Ovary (tissue), 9 donors: ENCODE results near the gene S100PBP. TPM values are rescaled to one million over a fixed set of nuclear protein-coding genes. Genes with fewer than 3 reads are reported as not detected.

ENCODE experiments used
- DNase-seq, 5 donors: peaks; one replicate each; pipeline ENCODE4 v3.0.0-alpha.2; 2019 to 2020
- H3K27ac ChIP-seq, 2 donors: fragments of 200-600 bp; one replicate each; pipeline versions ENCODE4 v1.5.1 to v1.8.0; 2019 to 2022
- H3K27me3 ChIP-seq: fragments of 200-600 bp; one replicate; pipeline ENCODE4 v1.8.0; 2022
- H3K36me3 ChIP-seq: fragments of 200-600 bp; sonication (generic); one replicate; pipeline ENCODE4 v1.5.1; 2019
- H3K4me1 ChIP-seq: one replicate; pipeline ENCODE4 v1.8.1; 2013; ENCODE audit warnings: mild to moderate bottlenecking, moderate library complexity; ENCODE audit not compliant: insufficient read depth
- H3K4me3 ChIP-seq: fragments of 200-600 bp; sonication (generic); one replicate; pipeline ENCODE4 v1.5.1; 2017
- H3K9me3 ChIP-seq, 2 donors: fragments of 200-600 bp in 1 of 2; sonication (generic) in 1 of 2; one replicate each; pipeline versions ENCODE4 v1.5.1 to v1.8.1; 2013 to 2019; ENCODE audit warnings: mild to moderate bottlenecking in 1 of 2, moderate library complexity in 1 of 2
- CTCF ChIP-seq, 3 donors: fragments of 450-650 bp in 2 of 3; fragments of 200-600 bp in 1 of 3; IDR thresholded peaks; one replicate each; pipeline versions ENCODE4 v1.5.1 to v1.8.0; 2016 to 2022; ENCODE audit warnings: antibody characterized with exemption in 3 of 3, mild to moderate bottlenecking in 1 of 3
- EP300 ChIP-seq: sonication (generic); formaldehyde crosslinking; IDR thresholded peaks from one replicate; pipeline ENCODE4 v1.6.1; 2017; ENCODE audit warnings: antibody characterized with exemption
- POLR2A ChIP-seq: fragments of 450-650 bp; IDR thresholded peaks from one replicate; pipeline ENCODE4 v1.6.1; 2017; ENCODE audit warnings: antibody characterized with exemption, mild to moderate bottlenecking, moderate library complexity
- WGBS, 3 donors: extraction: QIAGEN DNeasy Blood & Tissue Kit in 1 of 3; methylation state at CpG; one replicate each; pipeline versions ENCODE4 v1.1.5 to v1.1.7; 2013 to 2017; 5-methylcytosine and 5-hydroxymethylcytosine counted together
- intact Hi-C, 4 donors: fragments of 100-400 bp; cut with DNase I; formaldehyde crosslinking; loops; one replicate each; pipeline versions ENCODE4 v1.11.0 to v1.15.1; 2022 to 2023
- polyA plus RNA-seq, 2 donors: library from polyadenylated mRNA; stranded (reverse); fragments of 200-250 nt in 1 of 2; fragments of 350-450 nt in 1 of 2; fragmentation: Illumina TruSeq in 1 of 2; extraction: RNeasy Lipid Tissue Mini Kit (QIAGEN cat#74804) in 1 of 2; gene quantifications; one replicate each; pipeline ENCODE4 v1.2.3, GENCODE V29; 2013 to 2014
- total RNA-seq, 7 donors: library from RNA; depleted of rRNA in 2 of 7; stranded (reverse); fragments of >200 nt in 2 of 7; fragmentation: NEBNext Ultra II Directional in 3 of 7; extraction: Animal tissue kit (Norgen Biotek cat#: 25700) in 3 of 7; gene quantifications; one replicate each; pipeline versions ENCODE4 v1.1.0 to v1.2.4, GENCODE V29; 2016 to 2023
- donor health status: DM: no; HTN: no; CAD: no; lungs with moderate emphysema.
- donor health status: DM: no; HTN: no; CAD: no.
- donor health status: Bipolar disorder and iron deficiency.
- donor health status: DM: yes; HTN: yes; CAD: no.
- donor health status: DM: no; HTN: no; CAD: no.
- donor health status: DM: yes; HTN: yes; CAD: no.

The S100PBP gene
- total and polyA plus RNA-seq, 9 donors = 18.1 to 64.2 (median 42.6) TPM

DNA sequence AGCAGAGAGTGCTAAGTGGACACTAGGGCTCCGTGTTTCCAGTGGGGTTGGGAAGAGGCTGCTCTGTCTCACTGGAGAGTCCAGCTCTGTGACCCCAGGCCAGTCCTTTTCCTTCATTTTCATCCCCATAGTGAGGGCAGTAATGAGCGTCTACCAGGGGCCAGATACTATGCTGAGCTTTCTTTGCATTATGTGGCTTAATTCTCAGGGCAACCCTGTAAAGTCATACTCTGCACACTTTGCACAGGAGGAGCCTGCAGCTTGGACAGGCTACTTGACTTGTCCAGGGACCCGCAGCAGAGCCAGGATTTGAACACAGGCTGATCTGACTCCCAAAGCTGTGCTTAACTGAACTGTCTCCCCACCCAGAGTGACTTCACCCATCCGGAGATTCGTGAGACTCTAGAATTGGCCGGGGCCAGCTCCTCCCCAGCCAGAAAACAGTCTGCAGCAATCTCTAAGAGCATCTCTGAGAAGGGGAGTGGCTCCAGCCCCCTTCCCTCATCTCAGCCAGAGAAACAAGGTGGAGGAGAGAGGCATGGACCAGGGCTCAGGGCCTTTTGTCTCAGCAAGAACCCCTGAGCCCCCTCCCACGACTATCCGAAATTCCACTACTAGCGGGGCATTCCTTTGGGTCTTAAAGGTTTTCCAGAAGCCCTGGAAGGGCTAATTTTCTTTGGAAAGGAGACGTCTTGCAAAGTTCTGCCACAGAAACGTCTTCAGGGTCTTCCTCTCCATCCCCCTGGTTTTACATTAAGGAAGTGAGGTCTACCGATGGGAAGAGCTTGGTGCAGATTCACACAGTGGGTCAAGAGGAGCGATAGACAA is 54.1 kb downstream of the S100PBP start:
- peak overlapping the region; percentile 37 for H3K4me3 ChIP-seq
- TF ChIP-seq CTCF (IDR thresholded peaks at IDR 0.05) = no peak
- no peak for TF ChIP-seq POLR2A
- no peak for TF ChIP-seq EP300
- H3K36me3 ChIP-seq = no peaks in the 10 kb centered on the region
- peak overlapping the region in 1 of 2 donors; percentile 5 for H3K27ac ChIP-seq
- WGBS, 3 donors = 44 to 55% (median 53%) methylated on average over 13 of the region's 13 CpGs
- no peak for DNase-seq
- peaks cover 4% of the 10 kb centered on the region for H3K4me1 ChIP-seq
- H3K9me3 ChIP-seq = no peaks in the 10 kb centered on the region
- H3K27me3 ChIP-seq = no peaks in the 10 kb centered on the region
- intact Hi-C loops = loop anchor here in 1 of 4 donors (5.0 kb wide), 2 partner anchors 99 to 159 kb away; no protein-coding TSS in a partner anchor

GRCh38 chr1:32872192-32872460 is 54.7 kb downstream of the S100PBP start:
- TF ChIP-seq CTCF (IDR thresholded peaks at IDR 0.05) (no peak), POLR2A (no peak), EP300 (no peak)
- Histone ChIP-seq H3K27ac (no peak overlapping the region), H3K9me3 (no peaks in the 10 kb centered on the region), H3K4me3 (no peak overlapping the region), H3K36me3 (no peaks in the 10 kb centered on the region), H3K27me3 (no peaks in the 10 kb centered on the region), H3K4me1 (peaks cover 5% of the 10 kb centered on the region)
- no peak for DNase-seq
- 56 to 57% (median 57%) methylated on average over 7 of the region's 7 CpGs for WGBS, 3 donors
- intact Hi-C loops = loop anchor here in 1 of 4 donors (5.0 kb wide), 2 partner anchors 100 to 160 kb away; no protein-coding TSS in a partner anchor

DNA sequence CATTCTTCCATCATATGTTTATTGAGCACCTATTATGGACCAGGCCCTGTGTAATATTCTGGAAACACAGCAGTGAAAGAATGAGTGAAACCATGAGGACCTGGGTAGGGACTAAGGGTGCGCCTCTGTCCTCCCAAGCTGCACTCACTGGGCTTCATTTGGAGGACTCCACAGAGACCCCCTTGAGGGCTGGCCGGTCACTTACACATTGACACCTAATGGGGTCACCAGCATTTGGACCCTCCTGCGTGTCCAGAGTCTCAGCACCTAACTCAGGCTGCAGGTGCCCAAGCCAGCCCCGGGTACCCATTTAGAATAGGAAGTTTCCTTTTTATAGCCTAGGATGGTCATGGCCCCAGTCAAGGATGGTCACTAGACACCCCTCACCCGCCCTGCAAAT is 56.0 kb downstream of the S100PBP start:
- no peak for DNase-seq
- no peaks in the 10 kb centered on the region for H3K36me3 ChIP-seq
- H3K27ac ChIP-seq = no peak overlapping the region
- no peaks in the 10 kb centered on the region for H3K9me3 ChIP-seq
- intact Hi-C loops = loop anchor here in 1 of 4 donors (5.0 kb wide), 2 partner anchors 101 to 161 kb away; no protein-coding TSS in a partner anchor
- H3K27me3 ChIP-seq = no peaks in the 10 kb centered on the region
- 83 to 90% (median 85%) methylated on average over 5 of the region's 5 CpGs for WGBS, 3 donors
- TF ChIP-seq CTCF (IDR thresholded peaks at IDR 0.05) = no peak
- no peak for TF ChIP-seq POLR2A
- TF ChIP-seq EP300 = no peak
- peaks cover 11% of the 10 kb centered on the region for H3K4me1 ChIP-seq
- no peak overlapping the region for H3K4me3 ChIP-seq

DNA sequence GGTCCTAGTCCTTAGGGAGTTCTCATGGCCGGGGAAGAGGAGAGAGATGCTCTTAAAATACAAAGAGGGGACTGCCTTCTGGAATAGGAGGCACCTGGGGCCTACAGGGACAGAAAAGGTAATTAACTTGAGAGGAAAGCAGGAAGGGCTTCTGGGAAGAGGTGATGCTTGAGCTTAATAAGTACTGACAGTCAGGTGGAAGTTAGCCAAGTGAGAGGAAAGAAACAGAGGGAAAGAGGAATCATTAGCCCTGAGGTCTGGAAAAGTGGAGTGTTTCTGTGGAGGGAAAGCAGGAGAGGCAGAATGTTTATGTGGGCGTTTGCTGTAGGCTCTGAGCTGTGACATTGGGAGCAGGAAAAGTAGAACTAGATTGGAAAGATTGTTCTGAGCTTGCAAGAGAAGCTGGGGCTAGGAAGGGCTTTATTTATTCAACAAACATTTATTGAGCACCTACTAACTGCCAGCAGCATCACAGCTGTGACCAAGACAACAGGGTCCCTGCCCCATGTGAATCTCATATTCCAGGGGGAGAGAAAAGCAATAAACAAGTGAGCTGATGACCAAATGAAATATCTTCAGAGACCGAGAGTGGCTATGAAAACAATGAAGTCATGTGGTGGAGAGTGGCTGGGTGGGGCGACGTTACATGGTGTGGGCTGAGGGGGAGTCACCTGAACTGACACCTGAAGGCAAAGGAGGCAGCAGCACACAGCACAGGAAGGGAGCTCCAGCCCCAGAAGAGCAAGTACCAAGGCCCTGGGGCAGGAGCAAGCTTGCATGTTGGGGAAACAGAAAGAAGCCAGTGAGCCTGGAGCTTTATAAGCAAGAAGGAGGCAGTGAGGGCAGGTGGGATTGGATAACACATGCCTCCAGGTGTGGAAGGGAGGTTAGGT is 57.7 kb downstream of the S100PBP start:
- Histone ChIP-seq H3K9me3 (no peaks in the 10 kb centered on the region), H3K27ac (no peak overlapping the region), H3K4me1 (peaks cover 11% of the 10 kb centered on the region), H3K4me3 (no peak overlapping the region), H3K36me3 (no peaks in the 10 kb centered on the region), H3K27me3 (no peaks in the 10 kb centered on the region)
- TF ChIP-seq CTCF (IDR thresholded peaks at IDR 0.05) (no peak), POLR2A (no peak), EP300 (no peak)
- DNase-seq = peak in 1 of 5 donors; percentile 8
- 63 to 69% (median 68%) methylated on average over 5 of the region's 5 CpGs for WGBS, 3 donors
- intact Hi-C loops = loop anchor here in 1 of 4 donors (5.0 kb wide), 3 partner anchors 103 to 207 kb away; partner anchors contain the start of gene AZIN2
